ENCODE measurements around the gene BBS4.

Gene BBS4

GRCh38 chr15:72682772-72683171 is 3.2 kb upstream of the BBS4 start:
- no peaks in the 10 kb centered on the region for H3K36me3 ChIP-seq (ENCODE audit: low read depth)
- no peak for ATAC-seq (ENCODE audit: low read depth)
- H3K9me3 ChIP-seq (ENCODE audit: severe bottlenecking), result no peaks in the 10 kb centered on the region
- no peak for TF ChIP-seq CTCF (IDR thresholded peaks at IDR 0.05; ENCODE audit: poor library complexity, severe bottlenecking)
- no peak overlapping the region for H3K4me3 ChIP-seq (ENCODE audit: severe bottlenecking)
- no peak for DNase-seq (ENCODE audit: low spot score)
- H3K27me3 ChIP-seq (ENCODE audit: insufficient read depth, poor library complexity, severe bottlenecking), result peaks cover 18% of the 10 kb centered on the region
- no peak overlapping the region for H3K27ac ChIP-seq (ENCODE audit: poor library complexity, severe bottlenecking)
- H3K4me1 ChIP-seq (ENCODE audit: insufficient read depth, poor library complexity, severe bottlenecking), result no peaks in the 10 kb centered on the region

GRCh38 chr15:72685301-72685924 is 594 bp upstream of the BBS4 start:
- DNase-seq (ENCODE audit: low spot score) (no peak), ATAC-seq (ENCODE audit: low read depth) (no peak)

GRCh38 chr15:72688697-72689096 is 2.7 kb downstream of the BBS4 start:
- H3K27ac ChIP-seq (ENCODE audit: poor library complexity, severe bottlenecking), result no peak overlapping the region

More at GRCh38 chr15:72685301-72685924, 594 bp upstream of the BBS4 start:
- Histone ChIP-seq H3K4me1 (ENCODE audit: insufficient read depth, poor library complexity, severe bottlenecking) (no peaks in the 10 kb centered on the region), H3K36me3 (ENCODE audit: low read depth) (no peaks in the 10 kb centered on the region), H3K9me3 (ENCODE audit: severe bottlenecking) (no peaks in the 10 kb centered on the region), H3K4me3 (ENCODE audit: severe bottlenecking) (peak overlapping the region; percentile 65), H3K27me3 (ENCODE audit: insufficient read depth, poor library complexity, severe bottlenecking) (no peaks in the 10 kb centered on the region), H3K27ac (ENCODE audit: poor library complexity, severe bottlenecking) (peak overlapping the region; percentile 78)
- no peak for TF ChIP-seq CTCF (IDR thresholded peaks at IDR 0.05; ENCODE audit: poor library complexity, severe bottlenecking)

GRCh38 chr15:72690938-72691337 is 4.9 kb downstream of the BBS4 start:
- DNase-seq (ENCODE audit: low spot score) (no peak), ATAC-seq (ENCODE audit: low read depth) (no peak)
- no peak for TF ChIP-seq CTCF (IDR thresholded peaks at IDR 0.05; ENCODE audit: poor library complexity, severe bottlenecking)
- H3K36me3 ChIP-seq (ENCODE audit: low read depth), result no peaks in the 10 kb centered on the region
- no peaks in the 10 kb centered on the region for H3K27me3 ChIP-seq (ENCODE audit: insufficient read depth, poor library complexity, severe bottlenecking)
- no peaks in the 10 kb centered on the region for H3K4me1 ChIP-seq (ENCODE audit: insufficient read depth, poor library complexity, severe bottlenecking)
- H3K4me3 ChIP-seq (ENCODE audit: severe bottlenecking), result no peak overlapping the region
- H3K27ac ChIP-seq (ENCODE audit: poor library complexity, severe bottlenecking), result no peak overlapping the region
- no peaks in the 10 kb centered on the region for H3K9me3 ChIP-seq (ENCODE audit: severe bottlenecking)

More at GRCh38 chr15:72688697-72689096, 2.7 kb downstream of the BBS4 start:
- Histone ChIP-seq H3K4me3 (ENCODE audit: severe bottlenecking) (no peak overlapping the region), H3K36me3 (ENCODE audit: low read depth) (no peaks in the 10 kb centered on the region), H3K4me1 (ENCODE audit: insufficient read depth, poor library complexity, severe bottlenecking) (no peaks in the 10 kb centered on the region), H3K9me3 (ENCODE audit: severe bottlenecking) (no peaks in the 10 kb centered on the region), H3K27me3 (ENCODE audit: insufficient read depth, poor library complexity, severe bottlenecking) (no peaks in the 10 kb centered on the region)
- DNase-seq (ENCODE audit: low spot score) (no peak), ATAC-seq (ENCODE audit: low read depth) (no peak)
- no peak for TF ChIP-seq CTCF (IDR thresholded peaks at IDR 0.05; ENCODE audit: poor library complexity, severe bottlenecking)

- Histone ChIP-seq H3K27me3 (ENCODE audit: insufficient read depth, poor library complexity, severe bottlenecking) (no peaks in the 10 kb centered on the region), H3K4me1 (ENCODE audit: insufficient read depth, poor library complexity, severe bottlenecking) (peaks cover 6% of the 10 kb centered on the region), H3K27ac (ENCODE audit: poor library complexity, severe bottlenecking) (no peak overlapping the region), H3K9me3 (ENCODE audit: severe bottlenecking) (no peaks in the 10 kb centered on the region), H3K36me3 (ENCODE audit: low read depth) (no peaks in the 10 kb centered on the region), H3K4me3 (ENCODE audit: severe bottlenecking) (no peak overlapping the region)
- TF ChIP-seq CTCF (IDR thresholded peaks at IDR 0.05; ENCODE audit: poor library complexity, severe bottlenecking), result no peak
- no peak for ATAC-seq (ENCODE audit: low read depth)
- no peak for DNase-seq (ENCODE audit: low spot score)
These were observed 12.9 kb downstream of the BBS4 start for GRCh38 chr15:72698938-72699337.
